HG03159 (cell line): ENCODE data around the gene BHLHE23.

Experiments
- ATAC-seq: cut with Tn5 transposase; IDR thresholded peaks from one replicate; pipeline ENCODE4 v1.9.1; 2021; ENCODE audit warnings: mild to moderate bottlenecking, moderate library complexity; ENCODE audit not compliant: unreplicated experiment

BHLHE23 gene

GRCh38 chr20:62993856-62994494, 12.8 kb downstream of the BHLHE23 start:
- ATAC-seq = no peak

- ATAC-seq = no peak
Observed at GRCh38 chr20:62991863-62992262, 14.9 kb downstream of the BHLHE23 start.

- no peak for ATAC-seq
Observed at GRCh38 chr20:62991196-62991807, 15.5 kb downstream of the BHLHE23 start.

- ATAC-seq = no peak
Observed at GRCh38 chr20:62990306-62990825, 16.4 kb downstream of the BHLHE23 start.

- ATAC-seq = no peak
Observed at GRCh38 chr20:62989201-62989601, 17.6 kb downstream of the BHLHE23 start.

- no peak for ATAC-seq
Observed at GRCh38 chr20:62987114-62987513, 19.6 kb downstream of the BHLHE23 start.

- no peak for ATAC-seq
Observed at GRCh38 chr20:62986257-62986800, 20.4 kb downstream of the BHLHE23 start.

GRCh38 chr20:62985444-62985778, 21.4 kb downstream of the BHLHE23 start:
- ATAC-seq = no peak

- ATAC-seq = no peak
Observed at GRCh38 chr20:62984666-62985443, 21.9 kb downstream of the BHLHE23 start.

- no peak for ATAC-seq
Observed at GRCh38 chr20:62983210-62983609, 23.6 kb downstream of the BHLHE23 start.

- no peak for ATAC-seq
Observed at GRCh38 chr20:62982124-62983075, 24.4 kb downstream of the BHLHE23 start.

GRCh38 chr20:62980970-62981369, 25.8 kb downstream of the BHLHE23 start:
- no peak for ATAC-seq

- ATAC-seq = no peak
Observed at GRCh38 chr20:62980380-62980960, 26.3 kb downstream of the BHLHE23 start.

- no peak for ATAC-seq
Observed at GRCh38 chr20:62979876-62980373, 26.8 kb downstream of the BHLHE23 start.

- no peak for ATAC-seq
Observed at GRCh38 chr20:62979310-62979709, 27.5 kb downstream of the BHLHE23 start.

GRCh38 chr20:62978561-62978943, 28.2 kb downstream of the BHLHE23 start:
- ATAC-seq = no peak

GRCh38 chr20:62977613-62978560, 28.9 kb downstream of the BHLHE23 start:
- peak; percentile 54 for ATAC-seq

GRCh38 chr20:62976886-62977285, 29.9 kb downstream of the BHLHE23 start:
- no peak for ATAC-seq
